Measurements from ENCODE around the gene EXOC3L4.

EXOC3L4 gene

GRCh38 chr14:103091041-103091882, 3.3 kb upstream of the EXOC3L4 start (continued):
- TF ChIP-seq, protein P1, sequence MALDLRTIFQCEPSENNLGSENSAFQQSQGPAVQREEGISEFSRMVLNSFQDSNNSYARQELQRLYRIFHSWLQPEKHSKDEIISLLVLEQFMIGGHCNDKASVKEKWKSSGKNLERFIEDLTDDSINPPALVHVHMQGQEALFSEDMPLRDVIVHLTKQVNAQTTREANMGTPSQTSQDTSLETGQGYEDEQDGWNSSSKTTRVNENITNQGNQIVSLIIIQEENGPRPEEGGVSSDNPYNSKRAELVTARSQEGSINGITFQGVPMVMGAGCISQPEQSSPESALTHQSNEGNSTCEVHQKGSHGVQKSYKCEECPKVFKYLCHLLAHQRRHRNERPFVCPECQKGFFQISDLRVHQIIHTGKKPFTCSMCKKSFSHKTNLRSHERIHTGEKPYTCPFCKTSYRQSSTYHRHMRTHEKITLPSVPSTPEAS (tag by site-specific recombination; IDR thresholded peaks at IDR 0.05), result no peak
- TF ChIP-seq ZNF518A (tag by site-specific recombination; conservative IDR thresholded peaks at IDR 0.05; ENCODE audit: low read depth), result no peak
- TF ChIP-seq ZBTB10 (tag by site-specific recombination; IDR thresholded peaks at IDR 0.05), result no peak
- TF ChIP-seq YY1 (tag by site-specific recombination; IDR thresholded peaks at IDR 0.05), result no peak
- no peak for TF ChIP-seq ZBTB1 (tag by site-specific recombination; IDR thresholded peaks at IDR 0.05)
- no peak for TF ChIP-seq ZNF670 (tag by site-specific recombination; IDR thresholded peaks at IDR 0.05; ENCODE audit: low read depth)
- TF ChIP-seq, protein P2, sequence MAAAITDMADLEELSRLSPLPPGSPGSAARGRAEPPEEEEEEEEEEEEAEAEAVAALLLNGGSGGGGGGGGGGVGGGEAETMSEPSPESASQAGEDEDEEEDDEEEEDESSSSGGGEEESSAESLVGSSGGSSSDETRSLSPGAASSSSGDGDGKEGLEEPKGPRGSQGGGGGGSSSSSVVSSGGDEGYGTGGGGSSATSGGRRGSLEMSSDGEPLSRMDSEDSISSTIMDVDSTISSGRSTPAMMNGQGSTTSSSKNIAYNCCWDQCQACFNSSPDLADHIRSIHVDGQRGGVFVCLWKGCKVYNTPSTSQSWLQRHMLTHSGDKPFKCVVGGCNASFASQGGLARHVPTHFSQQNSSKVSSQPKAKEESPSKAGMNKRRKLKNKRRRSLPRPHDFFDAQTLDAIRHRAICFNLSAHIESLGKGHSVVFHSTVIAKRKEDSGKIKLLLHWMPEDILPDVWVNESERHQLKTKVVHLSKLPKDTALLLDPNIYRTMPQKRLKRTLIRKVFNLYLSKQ (tag by site-specific recombination; IDR thresholded peaks at IDR 0.05; ENCODE audit: borderline replicate concordance), result no peak
- no peak for TF ChIP-seq ZNF214 (tag by site-specific recombination; IDR thresholded peaks at IDR 0.05; ENCODE audit: borderline replicate concordance)
- no peak for TF ChIP-seq ZNF174 (tag by site-specific recombination; IDR thresholded peaks at IDR 0.05)

- Histone ChIP-seq H3K27ac (ENCODE audit: extremely low read depth, low read depth, low read length) (no peak overlapping the region), H3K36me3 (ENCODE audit: control insufficient read depth in 2 of 2, insufficient read depth in 1 of 2, low read length in 2 of 2) (no peaks in the 10 kb centered on the region), H3K4me3 (ENCODE audit: low read depth, low read length) (peak overlapping the region; percentile 16), H3K9me3 (ENCODE audit: control insufficient read depth, insufficient read depth, low read depth, low read length) (no peaks in the 10 kb centered on the region), H3K4me1 (ENCODE audit: control insufficient read depth, insufficient read depth, low read length) (no peaks in the 10 kb centered on the region; the same call in 1 of the 2 replicates)
- POLR2A ChIA-PET, result no interaction called here
- CTCF ChIA-PET, result interaction anchor here (1.0 to 2.1 kb wide), 2 partner anchors 8 to 13 kb away, joined by 4 to 6 read pairs; partner anchors contain the start of gene LBHD2
- TF ChIP-seq ZNF785 (tag by site-specific recombination; IDR thresholded peaks at IDR 0.05) (no peak), ZNF335 (tag by site-specific recombination; conservative IDR thresholded peaks at IDR 0.05) (no peak), ZNF202 (tag by site-specific recombination; IDR thresholded peaks at IDR 0.05; ENCODE audit: borderline replicate concordance) (no peak), ZNF830 (tag by site-specific recombination; IDR thresholded peaks at IDR 0.05; ENCODE audit: low read depth) (no peak), ZNF621 (tag by site-specific recombination; IDR thresholded peaks at IDR 0.05) (no peak), ZNF223 (tag by site-specific recombination; IDR thresholded peaks at IDR 0.05) (no peak), ZSCAN23 (tag by site-specific recombination; IDR thresholded peaks at IDR 0.05) (no peak), OVOL3 (tag by site-specific recombination; IDR thresholded peaks at IDR 0.05) (no peak), ZNF629 (tag by site-specific recombination; IDR thresholded peaks at IDR 0.05) (no peak), ZNF362 (tag by site-specific recombination; IDR thresholded peaks at IDR 0.05) (no peak), ZNF266 (tag by site-specific recombination; IDR thresholded peaks at IDR 0.05; ENCODE audit: low read depth) (no peak), ZNF837 (tag by site-specific recombination; IDR thresholded peaks at IDR 0.05) (no peak), IKZF3 (tag by site-specific recombination; IDR thresholded peaks at IDR 0.05) (no peak), ZNF423 (tag by site-specific recombination; IDR thresholded peaks at IDR 0.05) (peak; percentile 74; the same call in 1 of the 2 replicates), ZNF560 (tag by site-specific recombination; IDR thresholded peaks at IDR 0.05; ENCODE audit: borderline replicate concordance) (no peak), ZNF214 (tag by site-specific recombination; IDR thresholded peaks at IDR 0.05; ENCODE audit: borderline replicate concordance) (no peak), ZNF677 (tag by site-specific recombination; IDR thresholded peaks at IDR 0.05) (no peak)
These were observed 2.7 kb upstream of the EXOC3L4 start for GRCh38 chr14:103091883-103092222.
